SU-DHL-6 (cell line): ENCODE data around the gene SOX1.

Source experiments
- H2AFZ ChIP-seq: fragments of 200-600 bp; sonication (generic); 2 replicates; pipeline ENCODE4 v1.6.1; 2014; ENCODE audit warnings: low read depth, mild to moderate bottlenecking, moderate library complexity, mixed read lengths, antibody characterized with exemption, low read length; ENCODE audit not compliant: severe bottlenecking
- H3F3A ChIP-seq: fragments of 200-600 bp; shearing (Covaris generic); 2 replicates; pipeline ENCODE4 v1.6.0; 2016; ENCODE audit warnings: antibody characterized with exemption, mild to moderate bottlenecking; ENCODE audit not compliant: insufficient read depth
- H3K27ac ChIP-seq: fragments of 200-600 bp; sonication (generic); 2 replicates; pipeline ENCODE4 v1.5.1; 2016; ENCODE audit warnings: low read depth, mild to moderate bottlenecking, low read length, moderate library complexity, mixed read lengths
- H3K27me3 ChIP-seq: fragments of 200-600 bp; sonication (generic), shearing (Covaris generic); 2 replicates; pipeline ENCODE4 v1.6.0; 2014; ENCODE audit warnings: mild to moderate bottlenecking, low read length
- H3K36me3 ChIP-seq: fragments of 200-600 bp; sonication (generic); 2 replicates; pipeline ENCODE4 v1.6.1; 2014; ENCODE audit warnings: mild to moderate bottlenecking, low read length, mixed read lengths
- H3K4me2 ChIP-seq: fragments of 300-600, 200-600 bp; shearing (Covaris generic), sonication (generic); 2 replicates; pipeline ENCODE4 v1.6.0; 2014; ENCODE audit warnings: low read length, low read depth, mild to moderate bottlenecking; ENCODE audit not compliant: poor library complexity, severe bottlenecking
- H3K4me3 ChIP-seq: fragments of 200-600 bp; sonication (generic); 2 replicates; pipeline ENCODE4 v1.5.1; 2014; ENCODE audit warnings: antibody characterized with exemption, low read length, mild to moderate bottlenecking, mixed read lengths; ENCODE audit not compliant: insufficient read depth, poor library complexity, severe bottlenecking
- H3K79me2 ChIP-seq: fragments of 200-600 bp; sonication (generic); 2 replicates; pipeline ENCODE4 v1.6.1; 2014; ENCODE audit warnings: mild to moderate bottlenecking, low read length, moderate library complexity; ENCODE audit not compliant: insufficient read depth
- H3K9ac ChIP-seq: fragments of 200-600 bp; sonication (generic); 2 replicates; pipeline ENCODE4 v1.7.0; 2014; ENCODE audit warnings: mild to moderate bottlenecking, low read length
- H3K9me2 ChIP-seq: fragments of 200-600 bp; sonication (generic); replicated peaks from 2 replicates; pipeline ENCODE4 v1.6.1; 2014; ENCODE audit warnings: low read length; ENCODE audit not compliant: insufficient read depth
- H3K9me3 ChIP-seq: fragments of 200-600 bp; sonication (generic); 2 replicates; pipeline ENCODE4 v1.6.1; 2014; ENCODE audit warnings: low read length, mixed read lengths; ENCODE audit not compliant: insufficient read depth
- H4K20me1 ChIP-seq: fragments of 200-600 bp; sonication (generic); 2 replicates; pipeline ENCODE4 v1.6.1; 2014; ENCODE audit warnings: low read depth, mild to moderate bottlenecking, antibody characterized with exemption, low read length, moderate library complexity, mixed read lengths
- EZH2phosphoT487 ChIP-seq: fragments of 200-600 bp; sonication (generic), shearing (Covaris generic); conservative IDR thresholded peaks from 2 replicates; pipeline ENCODE4 v1.6.1; 2018; ENCODE audit warnings: mild to moderate bottlenecking, antibody characterized with exemption, low read length, moderate library complexity, mixed read lengths
- TF ChIP-seq, protein P1 (sequence below): fragments of 200-600 bp; sonication (generic); IDR thresholded peaks from one replicate; pipeline ENCODE4 v1.5.1; 2017; ENCODE audit warnings: antibody characterized with exemption, mild to moderate bottlenecking, low read length, moderate library complexity; ENCODE audit not compliant: insufficient read depth, poor library complexity, severe bottlenecking

Gene SOX1

DNA sequence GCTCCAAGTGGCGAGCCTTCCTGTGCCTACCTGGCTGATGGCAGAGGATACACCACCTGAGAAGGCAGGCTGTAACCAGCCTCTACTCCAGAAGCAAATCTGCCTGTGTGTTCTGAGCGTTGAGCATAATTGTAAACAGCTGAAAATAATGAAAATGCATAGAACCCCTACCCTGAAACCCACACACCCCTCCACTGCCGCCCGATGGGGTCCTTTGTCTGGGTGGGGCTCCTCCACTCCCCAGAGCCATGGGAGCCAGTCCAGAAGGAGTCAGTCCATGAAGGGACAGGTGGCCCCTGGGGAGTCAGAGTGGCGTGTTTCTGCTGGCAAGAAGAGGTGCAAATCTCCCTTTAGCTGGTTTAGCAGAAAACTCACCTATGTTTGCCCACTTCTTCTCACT lies 8.0 kb upstream of the SOX1 start:
- Histone ChIP-seq H4K20me1 (no peaks in the 10 kb centered on the region), H3K36me3 (no peaks in the 10 kb centered on the region), H3K27ac (no peak overlapping the region), H3K9me2 (no peaks in the 10 kb centered on the region), H3K9me3 (no peaks in the 10 kb centered on the region), H3K9ac (no peak overlapping the region), H3K4me2 (no peak overlapping the region), H3K27me3 (no peaks in the 10 kb centered on the region), H3K4me3 (no peak overlapping the region), H2AFZ (no peak overlapping the region), H3K79me2 (no peaks in the 10 kb centered on the region), H3F3A (no peaks in the 10 kb centered on the region)
- no peak for TF ChIP-seq EZH2phosphoT487
- TF ChIP-seq, protein P1, sequence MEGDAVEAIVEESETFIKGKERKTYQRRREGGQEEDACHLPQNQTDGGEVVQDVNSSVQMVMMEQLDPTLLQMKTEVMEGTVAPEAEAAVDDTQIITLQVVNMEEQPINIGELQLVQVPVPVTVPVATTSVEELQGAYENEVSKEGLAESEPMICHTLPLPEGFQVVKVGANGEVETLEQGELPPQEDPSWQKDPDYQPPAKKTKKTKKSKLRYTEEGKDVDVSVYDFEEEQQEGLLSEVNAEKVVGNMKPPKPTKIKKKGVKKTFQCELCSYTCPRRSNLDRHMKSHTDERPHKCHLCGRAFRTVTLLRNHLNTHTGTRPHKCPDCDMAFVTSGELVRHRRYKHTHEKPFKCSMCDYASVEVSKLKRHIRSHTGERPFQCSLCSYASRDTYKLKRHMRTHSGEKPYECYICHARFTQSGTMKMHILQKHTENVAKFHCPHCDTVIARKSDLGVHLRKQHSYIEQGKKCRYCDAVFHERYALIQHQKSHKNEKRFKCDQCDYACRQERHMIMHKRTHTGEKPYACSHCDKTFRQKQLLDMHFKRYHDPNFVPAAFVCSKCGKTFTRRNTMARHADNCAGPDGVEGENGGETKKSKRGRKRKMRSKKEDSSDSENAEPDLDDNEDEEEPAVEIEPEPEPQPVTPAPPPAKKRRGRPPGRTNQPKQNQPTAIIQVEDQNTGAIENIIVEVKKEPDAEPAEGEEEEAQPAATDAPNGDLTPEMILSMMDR = no peak

DNA sequence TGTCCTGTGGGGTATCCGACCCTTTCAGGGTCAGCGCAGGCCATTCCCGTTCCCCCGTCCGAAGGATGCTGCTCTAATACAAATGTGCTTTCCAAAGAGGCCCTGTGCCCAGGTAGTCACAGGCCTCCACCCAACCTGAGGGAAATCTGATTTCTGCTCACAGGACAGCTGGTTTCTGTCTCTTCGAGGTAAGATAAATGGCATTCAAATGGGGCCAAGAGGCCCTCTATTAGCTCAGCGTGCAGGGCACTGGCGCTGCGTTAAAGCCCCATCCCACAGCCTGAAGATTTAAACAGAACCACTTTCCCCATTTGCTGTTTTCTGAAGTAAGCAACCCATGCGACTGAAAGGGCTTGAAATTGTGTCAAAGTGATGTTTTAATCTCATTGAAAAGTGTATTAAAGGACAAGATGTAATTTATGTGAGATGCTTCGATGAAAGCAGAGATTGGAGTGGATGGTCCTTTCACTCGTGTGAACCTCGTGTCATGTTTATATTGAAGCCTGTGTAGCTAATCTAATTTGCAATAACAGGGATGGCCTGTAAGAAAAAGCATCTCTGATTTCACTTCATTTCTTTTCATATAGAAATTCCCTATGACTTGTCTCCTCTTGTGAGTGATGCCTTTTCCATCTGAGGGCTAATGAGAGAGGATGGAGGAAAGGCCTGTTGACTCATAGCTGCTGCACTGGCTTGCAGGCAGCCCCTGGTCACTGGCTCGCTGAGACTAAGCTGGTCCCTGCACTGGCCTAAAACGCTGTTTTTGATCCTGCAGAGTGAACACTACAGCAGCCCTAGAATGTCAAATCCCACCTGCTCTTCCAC lies 7.3 kb upstream of the SOX1 start:
- Histone ChIP-seq H3K4me2 (no peak overlapping the region), H3K9ac (no peak overlapping the region), H3F3A (no peaks in the 10 kb centered on the region), H3K9me2 (no peaks in the 10 kb centered on the region), H4K20me1 (no peaks in the 10 kb centered on the region), H3K9me3 (no peaks in the 10 kb centered on the region), H3K27me3 (no peaks in the 10 kb centered on the region), H3K79me2 (no peaks in the 10 kb centered on the region), H2AFZ (no peak overlapping the region), H3K4me3 (no peak overlapping the region), H3K27ac (no peak overlapping the region), H3K36me3 (no peaks in the 10 kb centered on the region)
- TF ChIP-seq, protein P1 = no peak
- no peak for TF ChIP-seq EZH2phosphoT487

DNA sequence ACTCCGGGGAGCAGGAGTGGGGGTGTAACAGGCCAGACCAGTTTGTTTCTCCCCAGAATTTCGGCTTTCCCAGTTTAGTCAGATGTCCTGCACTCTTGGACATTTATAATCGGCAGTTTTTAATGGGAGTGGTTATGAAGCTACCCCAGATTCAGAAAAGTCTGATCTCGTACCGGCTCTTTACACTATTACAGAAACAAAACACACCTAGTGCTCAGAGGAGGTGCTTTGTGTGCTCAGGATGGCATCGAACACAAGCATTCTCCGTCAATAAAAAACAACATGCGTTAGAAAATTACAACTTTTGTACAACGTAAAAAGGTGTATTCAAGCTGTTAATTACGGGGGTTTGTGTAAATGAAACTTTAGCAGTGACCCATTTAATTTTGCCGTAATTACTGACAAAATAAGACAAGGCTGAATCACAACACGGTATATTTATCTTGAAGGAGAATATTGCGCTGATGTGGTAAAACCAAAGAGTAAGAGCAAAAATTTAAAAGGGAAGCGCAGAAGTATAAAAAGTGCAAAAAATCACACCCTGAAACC lies 6.6 kb upstream of the SOX1 start:
- H3K27ac ChIP-seq = no peak overlapping the region
- no peaks in the 10 kb centered on the region for H3K27me3 ChIP-seq
- no peak overlapping the region for H3K4me2 ChIP-seq
- no peaks in the 10 kb centered on the region for H3F3A ChIP-seq
- H3K36me3 ChIP-seq = no peaks in the 10 kb centered on the region
- no peaks in the 10 kb centered on the region for H3K9me3 ChIP-seq
- no peaks in the 10 kb centered on the region for H3K9me2 ChIP-seq
- H2AFZ ChIP-seq = no peak overlapping the region
- TF ChIP-seq EZH2phosphoT487 = no peak
- TF ChIP-seq, protein P1 = no peak
- H3K9ac ChIP-seq = no peak overlapping the region
- H3K79me2 ChIP-seq = no peaks in the 10 kb centered on the region
- no peak overlapping the region for H3K4me3 ChIP-seq
- H4K20me1 ChIP-seq = no peaks in the 10 kb centered on the region
